Neural cell (in vitro differentiated cells): Measurements from ENCODE around the gene HEMK1. TPM values are rescaled to one million over a fixed set of nuclear protein-coding genes. Genes with fewer than 3 reads are reported as not detected.

ENCODE experiments used
- H2AFZ ChIP-seq: fragments of 200-600, 300-800 bp; sonication (generic), shearing (Covaris generic); 2 replicates; pipeline ENCODE4 v1.6.0; 2014; ENCODE audit warnings: low read depth, mild to moderate bottlenecking, antibody characterized with exemption, low read length, moderate library complexity
- H3F3A ChIP-seq: fragments of 200-600 bp; shearing (Covaris generic); 2 replicates; pipeline ENCODE4 v1.6.1; 2016; ENCODE audit warnings: mild to moderate bottlenecking, moderate library complexity, mixed read lengths, antibody characterized with exemption, low read length; ENCODE audit not compliant: insufficient read depth, poor library complexity, severe bottlenecking
- H3K27ac ChIP-seq: fragments of 200-600, 300-800 bp; sonication (generic), shearing (Covaris generic); 2 replicates; pipeline ENCODE4 v1.5.1; 2014; ENCODE audit warnings: mild to moderate bottlenecking, low read length, moderate library complexity
- H3K27me3 ChIP-seq: fragments of 300-800, 200-600 bp; sonication (generic), shearing (Covaris generic); 2 replicates; pipeline ENCODE4 v1.6.0; 2014; ENCODE audit warnings: mild to moderate bottlenecking, low read depth, low read length, moderate library complexity; ENCODE audit not compliant: insufficient read depth
- H3K36me3 ChIP-seq: fragments of 300-800, 200-600 bp; sonication (generic), shearing (Covaris generic); 2 replicates; pipeline ENCODE4 v1.5.1; 2014; ENCODE audit warnings: mild to moderate bottlenecking, antibody characterized with exemption, low read length, moderate library complexity; ENCODE audit not compliant: insufficient read depth
- H3K4me2 ChIP-seq: fragments of 300-800, 200-600 bp; sonication (generic), shearing (Covaris generic); 2 replicates; pipeline ENCODE4 v1.6.0; 2014; ENCODE audit warnings: mild to moderate bottlenecking, low read length
- H3K4me3 ChIP-seq: fragments of 300-800, 200-600 bp; sonication (generic), shearing (Covaris generic); 2 replicates; pipeline ENCODE4 v1.5.1; 2014; ENCODE audit warnings: mild to moderate bottlenecking, low read length, moderate library complexity
- H3K79me2 ChIP-seq: fragments of 200-600 bp; shearing (Covaris generic); replicated peaks from 2 replicates; pipeline ENCODE4 v1.6.0; 2014; ENCODE audit warnings: mild to moderate bottlenecking, low read length, moderate library complexity; ENCODE audit not compliant: insufficient read depth
- H3K9ac ChIP-seq: fragments of 300-800, 200-600 bp; sonication (generic), shearing (Covaris generic); 2 replicates; pipeline ENCODE4 v1.6.1; 2016; ENCODE audit warnings: mild to moderate bottlenecking, low read length, mixed read lengths
- H3K9me2 ChIP-seq: fragments of 200-600 bp; shearing (Covaris generic); 2 replicates; pipeline ENCODE4 v1.6.1; 2016; ENCODE audit warnings: mild to moderate bottlenecking, low read length, mixed read lengths; ENCODE audit not compliant: insufficient read depth
- H3K9me3 ChIP-seq: fragments of 200-600, 300-800 bp; sonication (generic), shearing (Covaris generic); 2 replicates; pipeline ENCODE4 v1.6.1; 2016; ENCODE audit warnings: mild to moderate bottlenecking, mixed run types, low read length, moderate library complexity, mixed read lengths
- H4K20me1 ChIP-seq: fragments of 200-600 bp; shearing (Covaris generic); 2 replicates; pipeline ENCODE4 v1.6.1; 2016; ENCODE audit warnings: mild to moderate bottlenecking, mixed run types; ENCODE audit not compliant: insufficient read depth
- EP300 ChIP-seq: fragments of 450-650 bp; conservative IDR thresholded peaks from 2 replicates; pipeline ENCODE4 v1.6.1; 2014; ENCODE audit warnings: antibody characterized with exemption, mild to moderate bottlenecking, moderate library complexity; ENCODE audit not compliant: poor library complexity, severe bottlenecking
- EZH2 ChIP-seq: fragments of 200-600, 300-800 bp; shearing (Covaris generic), sonication (generic); IDR thresholded peaks from 2 replicates; pipeline ENCODE4 v1.6.1; 2014; ENCODE audit warnings: antibody characterized with exemption, low read length, borderline replicate concordance, mild to moderate bottlenecking; ENCODE audit not compliant: insufficient read depth, poor library complexity, severe bottlenecking
- MXI1 ChIP-seq: fragments of 450-650 bp; conservative IDR thresholded peaks from 2 replicates; pipeline ENCODE4 v1.6.1; 2014; ENCODE audit warnings: antibody characterized with exemption, mild to moderate bottlenecking; ENCODE audit not compliant: poor library complexity, severe bottlenecking
- POLR2AphosphoS5 ChIP-seq: IDR thresholded peaks from 2 replicates; pipeline ENCODE4 v1.6.1; 2012
- RAD21 ChIP-seq: fragments of 450-650 bp; conservative IDR thresholded peaks from 2 replicates; pipeline ENCODE4 v1.6.1; 2014; ENCODE audit warnings: antibody characterized with exemption, mild to moderate bottlenecking, moderate library complexity
- SMC3 ChIP-seq: fragments of 450-650 bp; conservative IDR thresholded peaks from 2 replicates; pipeline ENCODE4 v1.6.1; 2014; ENCODE audit warnings: antibody characterized with exemption, mild to moderate bottlenecking, moderate library complexity; ENCODE audit not compliant: poor library complexity
- TAF1 ChIP-seq: IDR thresholded peaks from 2 replicates; pipeline ENCODE4 v1.6.1; 2012; ENCODE audit warnings: low read depth
- polyA plus RNA-seq: library from polyadenylated mRNA; depleted of rRNA; stranded (reverse); fragments of >200 nt; gene quantifications from 2 replicates; pipeline ENCODE4 v1.2.3, GENCODE V29; 2014
- TF ChIP-seq, protein P1 (sequence below): IDR thresholded peaks from 2 replicates; pipeline ENCODE4 v1.6.1; 2012; ENCODE audit warnings: borderline replicate concordance
- TF ChIP-seq, protein P2 (sequence below): fragments of 450-650 bp; IDR thresholded peaks from 2 replicates; pipeline ENCODE4 v1.5.1; 2014; ENCODE audit warnings: antibody characterized with exemption, mild to moderate bottlenecking, moderate library complexity; ENCODE audit not compliant: poor library complexity, severe bottlenecking

Gene HEMK1
- polyA plus RNA-seq, 1 donor from 2014 or later = 24.4 TPM

DNA sequence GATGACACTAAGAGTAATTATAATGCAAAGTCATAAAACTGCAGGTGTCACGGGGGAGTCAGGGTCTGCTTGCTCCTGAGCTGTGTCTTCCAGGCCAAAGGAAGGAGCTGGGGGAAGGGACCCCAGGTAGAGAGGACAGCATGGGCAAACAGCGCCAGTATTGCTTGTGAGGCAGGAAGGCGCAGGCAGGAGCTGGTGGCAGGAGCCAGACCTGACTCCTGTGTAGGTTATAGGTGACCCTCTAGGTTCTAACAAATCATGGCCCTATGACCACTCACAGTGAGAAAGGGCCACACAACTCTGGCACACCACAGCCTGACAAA is 40.4 kb downstream of the HEMK1 start:
- no peaks in the 10 kb centered on the region for H4K20me1 ChIP-seq
- H3K9me3 ChIP-seq = no peaks in the 10 kb centered on the region
- no peaks in the 10 kb centered on the region for H3F3A ChIP-seq
- no peak for TF ChIP-seq TAF1
- no peak for TF ChIP-seq EP300
- TF ChIP-seq, protein P1, sequence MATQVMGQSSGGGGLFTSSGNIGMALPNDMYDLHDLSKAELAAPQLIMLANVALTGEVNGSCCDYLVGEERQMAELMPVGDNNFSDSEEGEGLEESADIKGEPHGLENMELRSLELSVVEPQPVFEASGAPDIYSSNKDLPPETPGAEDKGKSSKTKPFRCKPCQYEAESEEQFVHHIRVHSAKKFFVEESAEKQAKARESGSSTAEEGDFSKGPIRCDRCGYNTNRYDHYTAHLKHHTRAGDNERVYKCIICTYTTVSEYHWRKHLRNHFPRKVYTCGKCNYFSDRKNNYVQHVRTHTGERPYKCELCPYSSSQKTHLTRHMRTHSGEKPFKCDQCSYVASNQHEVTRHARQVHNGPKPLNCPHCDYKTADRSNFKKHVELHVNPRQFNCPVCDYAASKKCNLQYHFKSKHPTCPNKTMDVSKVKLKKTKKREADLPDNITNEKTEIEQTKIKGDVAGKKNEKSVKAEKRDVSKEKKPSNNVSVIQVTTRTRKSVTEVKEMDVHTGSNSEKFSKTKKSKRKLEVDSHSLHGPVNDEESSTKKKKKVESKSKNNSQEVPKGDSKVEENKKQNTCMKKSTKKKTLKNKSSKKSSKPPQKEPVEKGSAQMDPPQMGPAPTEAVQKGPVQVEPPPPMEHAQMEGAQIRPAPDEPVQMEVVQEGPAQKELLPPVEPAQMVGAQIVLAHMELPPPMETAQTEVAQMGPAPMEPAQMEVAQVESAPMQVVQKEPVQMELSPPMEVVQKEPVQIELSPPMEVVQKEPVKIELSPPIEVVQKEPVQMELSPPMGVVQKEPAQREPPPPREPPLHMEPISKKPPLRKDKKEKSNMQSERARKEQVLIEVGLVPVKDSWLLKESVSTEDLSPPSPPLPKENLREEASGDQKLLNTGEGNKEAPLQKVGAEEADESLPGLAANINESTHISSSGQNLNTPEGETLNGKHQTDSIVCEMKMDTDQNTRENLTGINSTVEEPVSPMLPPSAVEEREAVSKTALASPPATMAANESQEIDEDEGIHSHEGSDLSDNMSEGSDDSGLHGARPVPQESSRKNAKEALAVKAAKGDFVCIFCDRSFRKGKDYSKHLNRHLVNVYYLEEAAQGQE = no peak
- TF ChIP-seq, protein P2, sequence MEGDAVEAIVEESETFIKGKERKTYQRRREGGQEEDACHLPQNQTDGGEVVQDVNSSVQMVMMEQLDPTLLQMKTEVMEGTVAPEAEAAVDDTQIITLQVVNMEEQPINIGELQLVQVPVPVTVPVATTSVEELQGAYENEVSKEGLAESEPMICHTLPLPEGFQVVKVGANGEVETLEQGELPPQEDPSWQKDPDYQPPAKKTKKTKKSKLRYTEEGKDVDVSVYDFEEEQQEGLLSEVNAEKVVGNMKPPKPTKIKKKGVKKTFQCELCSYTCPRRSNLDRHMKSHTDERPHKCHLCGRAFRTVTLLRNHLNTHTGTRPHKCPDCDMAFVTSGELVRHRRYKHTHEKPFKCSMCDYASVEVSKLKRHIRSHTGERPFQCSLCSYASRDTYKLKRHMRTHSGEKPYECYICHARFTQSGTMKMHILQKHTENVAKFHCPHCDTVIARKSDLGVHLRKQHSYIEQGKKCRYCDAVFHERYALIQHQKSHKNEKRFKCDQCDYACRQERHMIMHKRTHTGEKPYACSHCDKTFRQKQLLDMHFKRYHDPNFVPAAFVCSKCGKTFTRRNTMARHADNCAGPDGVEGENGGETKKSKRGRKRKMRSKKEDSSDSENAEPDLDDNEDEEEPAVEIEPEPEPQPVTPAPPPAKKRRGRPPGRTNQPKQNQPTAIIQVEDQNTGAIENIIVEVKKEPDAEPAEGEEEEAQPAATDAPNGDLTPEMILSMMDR = no peak
- TF ChIP-seq MXI1 = no peak
- no peak for TF ChIP-seq SMC3
- TF ChIP-seq EZH2 = no peak
- no peak for TF ChIP-seq RAD21
- H3K4me3 ChIP-seq = no peak overlapping the region
- no peaks in the 10 kb centered on the region for H3K79me2 ChIP-seq
- H3K36me3 ChIP-seq = no peaks in the 10 kb centered on the region
- H3K27ac ChIP-seq = no peak overlapping the region
- peaks cover 14% of the 10 kb centered on the region for H3K27me3 ChIP-seq
- H3K9ac ChIP-seq = no peak overlapping the region
- no peaks in the 10 kb centered on the region for H3K9me2 ChIP-seq
- no peak overlapping the region for H2AFZ ChIP-seq
- no peak overlapping the region for H3K4me2 ChIP-seq

DNA sequence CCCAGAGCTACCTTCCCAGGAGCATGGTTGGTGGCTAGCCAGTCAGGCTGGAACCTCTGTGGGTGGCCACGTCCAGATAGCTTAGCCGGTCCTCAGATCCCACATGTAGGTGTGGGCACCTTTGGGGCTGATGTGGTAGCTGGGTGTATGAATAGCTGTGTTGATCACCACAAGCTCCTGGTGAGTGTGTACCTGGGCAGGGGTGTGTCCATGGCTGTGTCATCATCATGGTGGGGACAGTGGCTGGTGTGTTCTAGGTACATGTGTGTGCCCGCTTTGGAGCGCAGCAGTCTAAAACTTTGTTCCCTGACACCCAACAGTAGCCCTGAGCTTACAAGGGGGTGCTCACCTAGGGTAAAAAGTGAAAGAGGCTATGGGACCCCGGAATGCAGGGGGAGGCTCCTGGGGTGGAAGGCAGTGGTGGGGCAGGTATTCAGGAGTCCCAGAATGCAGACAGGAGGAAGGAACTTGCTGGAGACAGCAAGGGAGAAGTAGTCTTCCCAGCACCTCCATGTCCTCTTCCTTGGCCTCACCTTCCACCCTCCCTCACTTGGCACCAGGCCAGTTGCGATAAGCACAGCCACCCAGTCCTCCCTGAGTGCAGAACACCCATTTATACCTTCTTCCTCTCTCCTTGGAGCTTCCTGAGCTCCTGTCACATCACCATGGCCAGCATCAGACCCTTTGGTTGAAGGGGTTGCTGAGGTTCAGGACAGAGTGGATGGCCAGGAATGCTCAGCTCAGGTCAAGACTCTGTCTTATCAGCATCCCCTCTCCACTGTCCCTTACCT is 41.1 kb downstream of the HEMK1 start:
- H3F3A ChIP-seq = no peaks in the 10 kb centered on the region
- no peak overlapping the region for H3K9ac ChIP-seq
- no peak overlapping the region for H3K4me2 ChIP-seq
- H3K36me3 ChIP-seq = no peaks in the 10 kb centered on the region
- no peaks in the 10 kb centered on the region for H4K20me1 ChIP-seq
- H3K79me2 ChIP-seq = no peaks in the 10 kb centered on the region
- H3K9me2 ChIP-seq = no peaks in the 10 kb centered on the region
- no peak overlapping the region for H3K4me3 ChIP-seq
- TF ChIP-seq, protein P1 = no peak
- TF ChIP-seq EZH2 = no peak
- TF ChIP-seq RAD21 = no peak
- TF ChIP-seq TAF1 = no peak
- no peak for TF ChIP-seq POLR2AphosphoS5
- TF ChIP-seq SMC3 = no peak
- no peak for TF ChIP-seq EP300
- TF ChIP-seq, protein P2 = no peak
- TF ChIP-seq MXI1 = no peak
- H3K27ac ChIP-seq = no peak overlapping the region
- no peaks in the 10 kb centered on the region for H3K9me3 ChIP-seq
- peaks cover 14% of the 10 kb centered on the region for H3K27me3 ChIP-seq
- no peak overlapping the region for H2AFZ ChIP-seq
